Parathyroid adenoma (tissue), 2 donors: ENCODE results near the gene KSR1.

Source experiments
- H2AFZ ChIP-seq: fragments of 300-600 bp; sonication (generic); one replicate; pipeline ENCODE4 v1.7.0; 2017; ENCODE audit warnings: antibody characterized with exemption, mild to moderate bottlenecking
- H3K27ac ChIP-seq: fragments of 300-600 bp; sonication (generic); one replicate; pipeline ENCODE4 v1.7.0; 2017
- H3K27me3 ChIP-seq: fragments of 300-600 bp; sonication (generic); one replicate; pipeline ENCODE4 v1.7.0; 2017; ENCODE audit warnings: low read length; ENCODE audit not compliant: control insufficient read depth, insufficient read depth
- H3K36me3 ChIP-seq: fragments of 300-600 bp; sonication (generic); one replicate; pipeline ENCODE4 v1.7.0; 2017; ENCODE audit warnings: low read length; ENCODE audit not compliant: control insufficient read depth, insufficient read depth
- H3K4me1 ChIP-seq: fragments of 300-600 bp; sonication (generic); one replicate; pipeline ENCODE4 v1.7.0; 2017; ENCODE audit warnings: control low read depth
- H3K4me2 ChIP-seq: fragments of 300-600 bp; sonication (generic); one replicate; pipeline ENCODE4 v1.7.0; 2017; ENCODE audit warnings: low read length
- H3K4me3 ChIP-seq: fragments of 300-600 bp; sonication (generic); one replicate; pipeline ENCODE4 v1.7.0; 2017; ENCODE audit warnings: low read depth, low read length
- H3K79me2 ChIP-seq: fragments of 300-600 bp; sonication (generic); one replicate; pipeline ENCODE4 v1.7.0; 2017; ENCODE audit warnings: control low read depth
- H3K9ac ChIP-seq: fragments of 300-600 bp; sonication (generic); one replicate; pipeline ENCODE4 v1.7.0; 2017; ENCODE audit warnings: mild to moderate bottlenecking
- H3K9me3 ChIP-seq: fragments of 300-600 bp; sonication (generic); one replicate; pipeline ENCODE4 v1.7.0; 2017; ENCODE audit warnings: low read length; ENCODE audit not compliant: control insufficient read depth
- CTCF ChIP-seq: fragments of 300-600 bp; sonication (generic); IDR thresholded peaks from one replicate; pipeline ENCODE4 v1.7.0; 2017; ENCODE audit warnings: antibody characterized with exemption, mild to moderate bottlenecking
- donor health status: primary hyperparathyroidism.

The KSR1 gene

GRCh38 chr17:27453471-27453870, 2.8 kb upstream of the KSR1 start:
- Histone ChIP-seq H3K4me2 (no peak overlapping the region), H3K4me3 (no peak overlapping the region), H3K9ac (no peak overlapping the region), H3K79me2 (peaks cover 5% of the 10 kb centered on the region), H2AFZ (no peak overlapping the region), H3K27ac (no peak overlapping the region), H3K36me3 (no peaks in the 10 kb centered on the region), H3K9me3 (no peaks in the 10 kb centered on the region), H3K27me3 (no peaks in the 10 kb centered on the region), H3K4me1 (peaks cover 4% of the 10 kb centered on the region)
- no peak for TF ChIP-seq CTCF

DNA sequence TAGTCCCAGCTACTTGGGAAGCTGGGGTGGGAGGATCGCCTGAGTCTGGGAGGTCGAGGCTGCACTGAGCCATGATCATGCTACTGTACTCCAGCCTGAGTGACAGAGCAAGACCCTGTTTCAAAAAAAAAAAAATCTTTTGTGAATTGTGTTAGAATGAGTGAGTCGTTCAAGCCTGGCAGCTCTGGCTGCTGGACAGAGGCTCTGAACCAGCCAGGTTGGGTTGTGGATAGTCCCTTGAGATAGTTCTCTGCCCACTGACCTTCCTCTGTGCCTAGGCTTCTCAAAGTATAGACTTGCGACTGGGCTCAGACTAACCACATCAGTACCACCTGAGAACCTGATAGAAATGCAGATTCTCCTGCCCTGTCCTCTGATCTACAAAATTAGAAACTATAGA, 2.2 kb upstream of the KSR1 start:
- H2AFZ ChIP-seq: no peak overlapping the region
- H3K27ac ChIP-seq: no peak overlapping the region
- H3K36me3 ChIP-seq: no peaks in the 10 kb centered on the region
- no peak overlapping the region for H3K4me2 ChIP-seq
- no peaks in the 10 kb centered on the region for H3K27me3 ChIP-seq
- H3K9ac ChIP-seq: no peak overlapping the region
- no peak for TF ChIP-seq CTCF
- peaks cover 10% of the 10 kb centered on the region for H3K79me2 ChIP-seq
- H3K4me1 ChIP-seq: peaks cover 4% of the 10 kb centered on the region
- H3K4me3 ChIP-seq: no peak overlapping the region
- H3K9me3 ChIP-seq: no peaks in the 10 kb centered on the region

- Histone ChIP-seq H3K4me2 (peak overlapping the region; percentile 83), H3K36me3 (no peaks in the 10 kb centered on the region), H3K4me1 (peaks cover 4% of the 10 kb centered on the region), H3K4me3 (peak overlapping the region; percentile 80), H3K9me3 (no peaks in the 10 kb centered on the region), H3K27me3 (no peaks in the 10 kb centered on the region), H3K27ac (peak overlapping the region; percentile 66), H2AFZ (peak overlapping the region; percentile 100), H3K79me2 (peaks cover 18% of the 10 kb centered on the region), H3K9ac (no peak overlapping the region)
- no peak for TF ChIP-seq CTCF
Measured at GRCh38 chr17:27455236-27455913, 873 bp upstream of the KSR1 start.

- no peak for TF ChIP-seq CTCF
- Histone ChIP-seq H3K4me1 (peaks cover 10% of the 10 kb centered on the region), H3K9me3 (no peaks in the 10 kb centered on the region), H3K36me3 (no peaks in the 10 kb centered on the region), H3K9ac (peak overlapping the region; percentile 91), H2AFZ (peak overlapping the region; percentile 100), H3K27me3 (no peaks in the 10 kb centered on the region), H3K4me3 (peak overlapping the region; percentile 80), H3K79me2 (peaks cover 29% of the 10 kb centered on the region), H3K27ac (no peak overlapping the region), H3K4me2 (peak overlapping the region; percentile 76)
Measured at GRCh38 chr17:27456681-27457359, 572 bp downstream of the KSR1 start.
